GM12878 (cell line): Measurements from ENCODE around the gene CCDC43. TPM values are rescaled to one million over a fixed set of nuclear protein-coding genes. Genes with fewer than 3 reads are reported as not detected.

Source experiments
- ATAC-seq: fragments of 200-7000 bp; cut with Tn5 transposase; 3 replicates; pipeline ENCODE4 v1.9.1; 2020; ENCODE audit warnings: mild to moderate bottlenecking, moderate library complexity
- BruUV-seq: library from RNA; stranded (reverse); fragments of 400-500 nt; replicated peaks from 2 replicates; lab custom pipeline; 2021; lab: Mats Ljungman, UMichigan
- CTCF ChIA-PET: fragments of 300-600 bp; sonication (Branson Sonifier 250); formaldehyde crosslinking; extraction: SDS; loops from one replicate; lab custom pipeline; 2021; ENCODE audit warnings: inconsistent platforms; lab: Yijun Ruan, JAX
- POLR2A ChIA-PET: fragments of 350-600 bp; formaldehyde crosslinking; extraction: SDS; loops from one replicate; lab custom pipeline; 2021; ENCODE audit warnings: inconsistent platforms; lab: Charles Lee
- RAD21 ChIA-PET: fragments of 300-600 bp; sonication (Branson Sonifier 250); formaldehyde crosslinking; loops from one replicate; lab custom pipeline; 2023; ENCODE audit warnings: antibody characterized with exemption; ENCODE audit not compliant: unreplicated experiment; lab: Charles Lee
- SMC1A ChIA-PET: fragments of 300-600 bp; sonication (Branson Sonifier 250); formaldehyde crosslinking; loops from one replicate; lab custom pipeline; 2023; ENCODE audit not compliant: unreplicated experiment, uncharacterized antibody; lab: Charles Lee
- DNase-seq: peaks from one replicate; pipeline ENCODE4 v3.0.0-alpha.2; 2011; ENCODE audit warnings: low read depth, low spot score
- FAIRE-seq: peaks from 3 replicates; lab custom pipeline; 2011; peaks lifted over from hg19 to GRCh38; lab: Jason Lieb, UNC
- H2AFZ ChIP-seq: 2 replicates; pipeline ENCODE4 v1.6.0; 2011; ENCODE audit warnings: low read depth, low read length, control low read depth; ENCODE audit not compliant: control insufficient read depth
- H3K27ac ChIP-seq: 2 replicates; pipeline ENCODE4 v1.5.1; 2011; ENCODE audit warnings: control low read depth; ENCODE audit not compliant: control insufficient read depth, insufficient read depth
- H3K27me3 ChIP-seq, 2 experiments: replicated peaks in 1 of 2; 2 replicates each; pipeline versions ENCODE4 v1.6.0 to v1.6.1; 2011; ENCODE audit warnings: low read length in 1 of 2; ENCODE audit not compliant: control insufficient read depth in 2 of 2, insufficient read depth in 2 of 2
- H3K36me3 ChIP-seq, 2 experiments: 2 replicates each; pipeline ENCODE4 v1.5.1; 2011; ENCODE audit warnings: low read length in 1 of 2; ENCODE audit not compliant: control insufficient read depth in 2 of 2, insufficient read depth in 2 of 2
- H3K4me1 ChIP-seq: 2 replicates; pipeline ENCODE4 v1.6.1; 2011; ENCODE audit warnings: mild to moderate bottlenecking, low read length, moderate library complexity, mixed read lengths; ENCODE audit not compliant: control insufficient read depth, insufficient read depth
- H3K4me2 ChIP-seq: 2 replicates; pipeline ENCODE4 v1.6.0; 2011; ENCODE audit warnings: control low read depth; ENCODE audit not compliant: control insufficient read depth, insufficient read depth
- H3K4me3 ChIP-seq: fragments of 200-600 bp; sonication (generic); 2 replicates; pipeline ENCODE4 v1.5.1; 2016
- H3K79me2 ChIP-seq: 2 replicates; pipeline ENCODE4 v1.6.0; 2011; ENCODE audit warnings: low read length; ENCODE audit not compliant: control insufficient read depth, insufficient read depth
- H3K9ac ChIP-seq: 2 replicates; pipeline ENCODE4 v1.8.0; 2011; ENCODE audit warnings: low read length, control low read depth, mixed read lengths; ENCODE audit not compliant: control insufficient read depth, insufficient read depth
- H3K9me3 ChIP-seq: replicated peaks from 3 replicates; pipeline ENCODE4 v1.5.1; 2011; ENCODE audit warnings: mild to moderate bottlenecking, low read length; ENCODE audit not compliant: control insufficient read depth, insufficient read depth
- H4K20me1 ChIP-seq: 2 replicates; pipeline ENCODE4 v1.6.0; 2011; ENCODE audit not compliant: control insufficient read depth, insufficient read depth
- WGBS: methylation state at CpG from one replicate; pipeline ENCODE4 v1.1.6; 2016; ENCODE audit warnings: low lambda C conversion rate; ENCODE audit not compliant: insufficient replicate concordance, insufficient coverage; ENCODE audit errors: missing lambda C conversion rate; 5-methylcytosine and 5-hydroxymethylcytosine counted together
- in situ Hi-C: fragments of 300-500 bp; cut with MboI; formaldehyde crosslinking; loops from 9 replicates; pipeline ENCODE4 v1.14.3; 2018; ENCODE audit warnings: mixed read lengths
- intact Hi-C: fragments of 100-400 bp; cut with micrococcal nuclease; formaldehyde crosslinking; loops from one replicate; pipeline ENCODE4 v1.14.2; 2022; ENCODE audit not compliant: unreplicated experiment
- polyA plus RNA-seq, 11 experiments: library from polyadenylated mRNA; depleted of rRNA in 4 of 11; unstranded in 6 of 11; stranded (reverse) in 5 of 11; fragments of >200 nt; fragmentation: Nextera tagmentation in 4 of 11; fragmentation: Illumina TruSeq in 1 of 11; extraction: Ambion mirVana in 4 of 11; extraction: Trizol in 1 of 11; gene quantifications; 1 replicate in 1 of 11; 2 replicates in 10 of 11; pipeline versions ENCODE4 v1.2.1 to v1.2.3, GENCODE V29; 2011 to 2016; ENCODE audit warnings: inconsistent platforms in 2 of 11, missing spikeins in 2 of 11, low read depth in 1 of 11
- total RNA-seq, 4 experiments: library from RNA; depleted of rRNA in 3 of 4; stranded (reverse); fragments of >200 nt in 3 of 4; fragmentation: Illumina TruSeq in 1 of 4; extraction: Trizol in 1 of 4; gene quantifications; 2 replicates each; pipeline versions ENCODE4 v1.2.1 to v1.2.3, GENCODE V29; 2013 to 2021
- TF ChIP-seq, protein P1 (sequence below): fragments of 450-650 bp; IDR thresholded peaks from 2 replicates; pipeline ENCODE4 v1.6.1; 2016; ENCODE audit warnings: mild to moderate bottlenecking, moderate library complexity, borderline replicate concordance
- TF ChIP-seq, protein P2 (sequence below): fragments of 450-650 bp; formaldehyde crosslinking; IDR thresholded peaks from 2 replicates; pipeline ENCODE4 v1.5.0; 2022; ENCODE audit warnings: mild to moderate bottlenecking, missing genetic modification characterization

CCDC43 gene
- total and polyA plus RNA-seq, 10 of the 15 experiments (the other 5 are each of a cell fraction or from before 2014, with no cell fraction given) = 10.8 to 42.3 (median 24.1) TPM

DNA sequence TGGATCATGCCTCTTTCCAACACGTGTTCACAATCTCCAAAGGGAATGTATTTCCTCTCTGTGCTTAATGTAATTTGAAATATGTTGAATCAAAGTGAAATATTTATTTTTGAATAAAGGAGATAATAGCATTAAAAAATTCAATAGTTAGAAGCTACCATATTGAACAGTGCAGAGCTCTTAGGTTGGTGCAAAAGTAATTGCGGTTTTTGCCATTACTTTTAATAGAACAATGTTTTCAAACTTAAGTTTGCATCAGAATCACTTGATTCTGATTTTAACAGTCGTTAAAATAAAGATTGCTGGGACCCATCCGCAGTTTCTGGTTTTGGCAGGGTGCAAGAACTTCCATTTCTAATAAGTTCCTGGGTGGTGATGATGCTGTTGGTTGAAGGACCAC is 43.3 kb downstream of the CCDC43 start:
- ATAC-seq = no peak
- DNase-seq = no peak
- H3K27me3 ChIP-seq = no peaks in the 10 kb centered on the region
- no peak overlapping the region for H3K4me2 ChIP-seq
- POLR2A ChIA-PET = interaction anchor here (0.6 to 0.7 kb wide), 2 partner anchors 155 to 634 kb away, joined by 3 to 7 read pairs; no protein-coding TSS in a partner anchor
- CTCF ChIA-PET = no interaction called here
- H3K27ac ChIP-seq = no peak overlapping the region
- SMC1A ChIA-PET = interaction anchor here (0.7 kb wide), 1 partner anchor 108 kb away, joined by 3 read pairs; no protein-coding TSS in a partner anchor
- H3K79me2 ChIP-seq = no peaks in the 10 kb centered on the region
- WGBS = 79% methylated on average over 4 of the region's 4 CpGs
- intact Hi-C loops (no loop called here), in situ Hi-C loops (no loop called here)
- TF ChIP-seq, protein P1, sequence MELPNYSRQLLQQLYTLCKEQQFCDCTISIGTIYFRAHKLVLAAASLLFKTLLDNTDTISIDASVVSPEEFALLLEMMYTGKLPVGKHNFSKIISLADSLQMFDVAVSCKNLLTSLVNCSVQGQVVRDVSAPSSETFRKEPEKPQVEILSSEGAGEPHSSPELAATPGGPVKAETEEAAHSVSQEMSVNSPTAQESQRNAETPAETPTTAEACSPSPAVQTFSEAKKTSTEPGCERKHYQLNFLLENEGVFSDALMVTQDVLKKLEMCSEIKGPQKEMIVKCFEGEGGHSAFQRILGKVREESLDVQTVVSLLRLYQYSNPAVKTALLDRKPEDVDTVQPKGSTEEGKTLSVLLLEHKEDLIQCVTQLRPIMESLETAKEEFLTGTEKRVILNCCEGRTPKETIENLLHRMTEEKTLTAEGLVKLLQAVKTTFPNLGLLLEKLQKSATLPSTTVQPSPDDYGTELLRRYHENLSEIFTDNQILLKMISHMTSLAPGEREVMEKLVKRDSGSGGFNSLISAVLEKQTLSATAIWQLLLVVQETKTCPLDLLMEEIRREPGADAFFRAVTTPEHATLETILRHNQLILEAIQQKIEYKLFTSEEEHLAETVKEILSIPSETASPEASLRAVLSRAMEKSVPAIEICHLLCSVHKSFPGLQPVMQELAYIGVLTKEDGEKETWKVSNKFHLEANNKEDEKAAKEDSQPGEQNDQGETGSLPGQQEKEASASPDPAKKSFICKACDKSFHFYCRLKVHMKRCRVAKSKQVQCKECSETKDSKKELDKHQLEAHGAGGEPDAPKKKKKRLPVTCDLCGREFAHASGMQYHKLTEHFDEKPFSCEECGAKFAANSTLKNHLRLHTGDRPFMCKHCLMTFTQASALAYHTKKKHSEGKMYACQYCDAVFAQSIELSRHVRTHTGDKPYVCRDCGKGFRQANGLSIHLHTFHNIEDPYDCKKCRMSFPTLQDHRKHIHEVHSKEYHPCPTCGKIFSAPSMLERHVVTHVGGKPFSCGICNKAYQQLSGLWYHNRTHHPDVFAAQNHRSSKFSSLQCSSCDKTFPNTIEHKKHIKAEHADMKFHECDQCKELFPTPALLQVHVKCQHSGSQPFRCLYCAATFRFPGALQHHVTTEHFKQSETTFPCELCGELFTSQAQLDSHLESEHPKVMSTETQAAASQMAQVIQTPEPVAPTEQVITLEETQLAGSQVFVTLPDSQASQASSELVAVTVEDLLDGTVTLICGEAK = 0 out of 2 replicates have a peak, but pooled peaks have one; percentile 17
- TF ChIP-seq, protein P2, sequence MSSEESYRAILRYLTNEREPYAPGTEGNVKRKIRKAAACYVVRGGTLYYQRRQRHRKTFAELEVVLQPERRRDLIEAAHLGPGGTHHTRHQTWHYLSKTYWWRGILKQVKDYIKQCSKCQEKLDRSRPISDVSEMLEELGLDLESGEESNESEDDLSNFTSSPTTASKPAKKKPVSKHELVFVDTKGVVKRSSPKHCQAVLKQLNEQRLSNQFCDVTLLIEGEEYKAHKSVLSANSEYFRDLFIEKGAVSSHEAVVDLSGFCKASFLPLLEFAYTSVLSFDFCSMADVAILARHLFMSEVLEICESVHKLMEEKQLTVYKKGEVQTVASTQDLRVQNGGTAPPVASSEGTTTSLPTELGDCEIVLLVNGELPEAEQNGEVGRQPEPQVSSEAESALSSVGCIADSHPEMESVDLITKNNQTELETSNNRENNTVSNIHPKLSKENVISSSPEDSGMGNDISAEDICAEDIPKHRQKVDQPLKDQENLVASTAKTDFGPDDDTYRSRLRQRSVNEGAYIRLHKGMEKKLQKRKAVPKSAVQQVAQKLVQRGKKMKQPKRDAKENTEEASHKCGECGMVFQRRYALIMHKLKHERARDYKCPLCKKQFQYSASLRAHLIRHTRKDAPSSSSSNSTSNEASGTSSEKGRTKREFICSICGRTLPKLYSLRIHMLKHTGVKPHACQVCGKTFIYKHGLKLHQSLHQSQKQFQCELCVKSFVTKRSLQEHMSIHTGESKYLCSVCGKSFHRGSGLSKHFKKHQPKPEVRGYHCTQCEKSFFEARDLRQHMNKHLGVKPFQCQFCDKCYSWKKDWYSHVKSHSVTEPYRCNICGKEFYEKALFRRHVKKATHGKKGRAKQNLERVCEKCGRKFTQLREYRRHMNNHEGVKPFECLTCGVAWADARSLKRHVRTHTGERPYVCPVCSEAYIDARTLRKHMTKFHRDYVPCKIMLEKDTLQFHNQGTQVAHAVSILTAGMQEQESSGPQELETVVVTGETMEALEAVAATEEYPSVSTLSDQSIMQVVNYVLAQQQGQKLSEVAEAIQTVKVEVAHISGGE (CRISPR knock-in tag) = no peak
- no peak overlapping the region for H2AFZ ChIP-seq
- H4K20me1 ChIP-seq = no peaks in the 10 kb centered on the region
- RAD21 ChIA-PET = no interaction called here
- H3K36me3 ChIP-seq = no peaks in the 10 kb centered on the region
- no peaks in the 10 kb centered on the region for H3K9me3 ChIP-seq
- no peaks in the 10 kb centered on the region for H3K4me1 ChIP-seq
- no TSS peak for BruUV-seq
- H3K4me3 ChIP-seq = no peak overlapping the region
- no peak overlapping the region for H3K9ac ChIP-seq
- FAIRE-seq = no peak
